GM23338 (cell line): Measurements from ENCODE around the gene ZDHHC4. TPM values are rescaled to one million over a fixed set of nuclear protein-coding genes. Genes with fewer than 3 reads are reported as not detected.

ENCODE experiments used
- ATAC-seq: fragments of 200-7000 bp; cut with Tn5 transposase; 3 replicates; pipeline ENCODE4 v1.9.1; 2020
- DNase-seq: peaks from one replicate; pipeline ENCODE4 v3.0.0-alpha.2; 2015; ENCODE audit warnings: low spot score
- H2AFZ ChIP-seq: fragments of 200-600 bp; sonication (generic); 2 replicates; pipeline ENCODE4 v1.8.0; 2016; ENCODE audit warnings: antibody characterized with exemption, mild to moderate bottlenecking, moderate library complexity
- H3F3A ChIP-seq: fragments of 200-600 bp; sonication (generic); replicated peaks from 2 replicates; pipeline ENCODE4 v1.8.0; 2017; ENCODE audit warnings: antibody characterized with exemption, mixed run types, low read depth
- H3K27ac ChIP-seq: fragments of 200-600 bp; sonication (generic); 2 replicates; pipeline ENCODE4 v1.6.1; 2016; ENCODE audit warnings: low read depth
- H3K27me3 ChIP-seq: fragments of 200-600 bp; sonication (generic); 2 replicates; pipeline ENCODE4 v1.8.0; 2016; ENCODE audit warnings: mild to moderate bottlenecking, mixed run types, moderate library complexity; ENCODE audit not compliant: insufficient read depth
- H3K36me3 ChIP-seq: fragments of 200-600 bp; sonication (generic); 2 replicates; pipeline ENCODE4 v1.8.0; 2016; ENCODE audit warnings: mild to moderate bottlenecking; ENCODE audit not compliant: insufficient read depth
- H3K4me1 ChIP-seq: fragments of 200-600 bp; sonication (generic); 2 replicates; pipeline ENCODE4 v1.8.0; 2016; ENCODE audit warnings: mild to moderate bottlenecking, moderate library complexity; ENCODE audit not compliant: insufficient read depth
- H3K4me2 ChIP-seq: fragments of 200-600 bp; sonication (generic); 2 replicates; pipeline ENCODE4 v1.7.1; 2017; ENCODE audit warnings: mixed run types
- H3K4me3 ChIP-seq: fragments of 200-600 bp; sonication (generic); 2 replicates; pipeline ENCODE4 v1.6.1; 2016; ENCODE audit warnings: mixed run types
- H3K79me2 ChIP-seq: fragments of 200-600 bp; sonication (generic); replicated peaks from 2 replicates; pipeline ENCODE4 v1.8.0; 2017; ENCODE audit warnings: mild to moderate bottlenecking; ENCODE audit not compliant: insufficient read depth
- H3K9me2 ChIP-seq: fragments of 200-600 bp; sonication (generic); 2 replicates; pipeline ENCODE4 v1.8.0; 2017; ENCODE audit not compliant: insufficient read depth
- H4K20me1 ChIP-seq: fragments of 200-600 bp; sonication (generic); replicated peaks from 2 replicates; pipeline ENCODE4 v1.8.0; 2017; ENCODE audit warnings: mild to moderate bottlenecking; ENCODE audit not compliant: insufficient read depth
- H3K27ac Mint-ChIP-seq: 2 replicates; pipeline ENCODE4 v1.8.0; 2020; ENCODE audit warnings: inconsistent platforms, mild to moderate bottlenecking, moderate library complexity, mixed read lengths
- H3K27me3 Mint-ChIP-seq: 3 replicates; pipeline ENCODE4 v1.8.0; 2022; ENCODE audit warnings: low read depth, mild to moderate bottlenecking, moderate library complexity, mixed read lengths, inconsistent platforms; ENCODE audit not compliant: insufficient read depth, poor library complexity
- H3K36me3 Mint-ChIP-seq: 3 replicates; pipeline ENCODE4 v1.8.0; 2021; ENCODE audit warnings: low read depth, mild to moderate bottlenecking, inconsistent platforms, moderate library complexity, mixed read lengths
- H3K4me1 Mint-ChIP-seq: 3 replicates; pipeline ENCODE4 v1.8.0; 2020; ENCODE audit warnings: mild to moderate bottlenecking, inconsistent platforms, mixed read lengths
- H3K4me3 Mint-ChIP-seq: 3 replicates; pipeline ENCODE4 v1.8.0; 2021; ENCODE audit warnings: moderate library complexity, mild to moderate bottlenecking, inconsistent platforms, mixed read lengths
- H3K9me3 Mint-ChIP-seq: 3 replicates; pipeline ENCODE4 v1.8.0; 2020; ENCODE audit warnings: moderate library complexity, mild to moderate bottlenecking, inconsistent platforms, mixed read lengths
- CREB1 ChIP-seq: fragments of 250-450 bp; sonication (Bioruptor Pico); IDR thresholded peaks from 2 replicates; pipeline ENCODE4 v1.5.0; 2020; ENCODE audit warnings: low read depth, mild to moderate bottlenecking, moderate library complexity
- EZH2 ChIP-seq: fragments of 200-600 bp; sonication (generic); IDR thresholded peaks from one replicate; pipeline ENCODE4 v1.8.0; 2017; ENCODE audit warnings: antibody characterized with exemption, mild to moderate bottlenecking, low read depth; ENCODE audit not compliant: unreplicated experiment
- EZH2phosphoT487 ChIP-seq: fragments of 200-600 bp; sonication (generic); IDR thresholded peaks from one replicate; pipeline ENCODE4 v1.8.1; 2018; ENCODE audit warnings: antibody characterized with exemption; ENCODE audit not compliant: unreplicated experiment
- JUNB ChIP-seq: IDR thresholded peaks from one replicate; pipeline ENCODE4 v1.6.1; 2016; ENCODE audit warnings: antibody characterized with exemption; ENCODE audit not compliant: unreplicated experiment
- NANOG ChIP-seq: IDR thresholded peaks from 2 replicates; pipeline ENCODE4 v1.6.1; 2016; ENCODE audit warnings: antibody characterized with exemption, borderline replicate concordance
- POLR2AphosphoS5 ChIP-seq: IDR thresholded peaks from 2 replicates; pipeline ENCODE4 v1.6.1; 2016; ENCODE audit warnings: antibody characterized with exemption, low read depth
- STAT1 ChIP-seq: IDR thresholded peaks from one replicate; pipeline ENCODE4 v1.6.1; 2016; ENCODE audit warnings: antibody characterized with exemption; ENCODE audit not compliant: unreplicated experiment
- ZNF114 ChIP-seq: fragments of 250-450 bp; sonication (Bioruptor Pico); IDR thresholded peaks from 2 replicates; pipeline ENCODE4 v1.5.0; 2020; ENCODE audit warnings: mild to moderate bottlenecking, moderate library complexity
- ZNF331 ChIP-seq: fragments of 250-450 bp; sonication (Bioruptor Pico); IDR thresholded peaks from 2 replicates; pipeline ENCODE4 v1.5.0; 2020; ENCODE audit warnings: low read depth, mild to moderate bottlenecking, moderate library complexity
- polyA plus RNA-seq: library from polyadenylated mRNA; unstranded; fragments of >200 nt; fragmentation: Nextera tagmentation; extraction: Ambion mirVana; gene quantifications from 2 replicates; pipeline ENCODE4 v1.2.1, GENCODE V29; 2016
- total RNA-seq: library from RNA; depleted of rRNA; stranded (reverse); fragments of >200 nt; shearing (Covaris generic); gene quantifications from 2 replicates; pipeline ENCODE4 v1.2.3, GENCODE V29; 2014
- TF ChIP-seq, protein P1 (sequence below): IDR thresholded peaks from one replicate; pipeline ENCODE4 v1.6.1; 2018; ENCODE audit warnings: antibody characterized with exemption; ENCODE audit not compliant: unreplicated experiment
- TF ChIP-seq, protein P2 (sequence below), 2 experiments: fragments of 200-600 bp in 1 of 2; sonication (generic) in 1 of 2; conservative IDR thresholded peaks; 2 replicates each; pipeline versions ENCODE4 v1.5.1 to v1.6.1; 2016 to 2017; ENCODE audit warnings: antibody characterized with exemption in 2 of 2, low read depth in 2 of 2, mild to moderate bottlenecking in 2 of 2, moderate library complexity in 1 of 2
- TF ChIP-seq, protein P3 (sequence below): fragments of 250-450 bp; sonication (Bioruptor Pico); IDR thresholded peaks from 2 replicates; pipeline ENCODE4 v1.5.0; 2020; ENCODE audit warnings: mild to moderate bottlenecking, moderate library complexity
- TF ChIP-seq, protein P4 (sequence below): IDR thresholded peaks from 2 replicates; pipeline ENCODE4 v1.6.1; 2016; ENCODE audit warnings: antibody characterized with exemption

ZDHHC4 gene
- total and polyA plus RNA-seq, 2 experiments from 2014 or later, result 31.2 to 58.9 TPM

DNA sequence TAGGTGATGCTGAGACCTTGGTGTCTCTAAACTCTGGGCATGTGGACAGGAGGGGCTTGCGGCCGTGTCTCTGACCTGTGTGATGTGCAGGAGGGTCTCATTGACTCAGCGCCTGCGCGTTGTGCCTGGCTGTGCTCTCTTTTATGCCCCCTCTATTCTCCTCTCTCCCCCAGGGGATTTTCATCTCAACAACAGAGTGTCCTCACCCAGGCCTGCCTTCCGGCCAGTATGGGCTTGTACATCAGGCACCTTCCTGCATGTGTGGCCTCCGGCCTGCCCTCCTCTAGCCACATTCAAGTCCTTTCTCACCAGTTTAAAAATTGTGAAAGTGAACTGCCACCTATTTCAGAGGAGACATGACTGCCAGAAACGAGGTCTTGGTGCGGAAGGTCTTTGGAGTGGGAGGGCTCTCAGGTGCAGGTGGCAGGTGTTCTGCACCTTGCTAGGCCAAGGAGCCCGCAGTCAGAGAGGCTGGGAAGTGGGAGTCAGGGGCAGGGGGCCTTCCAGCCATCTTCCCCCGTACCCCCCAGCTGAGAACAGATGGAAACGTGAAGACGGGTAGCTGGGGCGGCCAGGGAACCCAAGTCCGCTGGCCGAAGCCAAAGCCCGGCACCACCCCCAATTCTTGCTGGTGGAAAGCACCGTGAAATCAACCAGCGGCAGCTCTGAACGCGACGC is 12.0 kb downstream of the ZDHHC4 start:
- peaks cover 8% of the 10 kb centered on the region; the same call in 2 of the 3 replicates for H3K4me1 Mint-ChIP-seq
- peak overlapping the region; percentile 73 for H3K4me3 Mint-ChIP-seq
- Histone ChIP-seq H3K4me1 (0 out of 2 replicates have a peak, but pooled peaks cover 4% of the 10 kb centered on the region), H3K27me3 (no peaks in the 10 kb centered on the region), H3K36me3 (0 out of 2 replicates have a peak, but pooled peaks cover 7% of the 10 kb centered on the region), H2AFZ (peak overlapping the region; percentile 78; the same call in 1 of the 2 replicates), H3K4me2 (peak overlapping the region; percentile 82), H3K79me2 (peaks cover 8% of the 10 kb centered on the region; the same call in 1 of the 2 replicates), H3K27ac (no peak overlapping the region), H3K4me3 (peak overlapping the region; percentile 55), H4K20me1 (peaks cover 11% of the 10 kb centered on the region; the same call in 1 of the 2 replicates), H3F3A (peaks cover 5% of the 10 kb centered on the region; the same call in 1 of the 2 replicates), H3K9me2 (no peaks in the 10 kb centered on the region)
- ATAC-seq (peak; percentile 31), DNase-seq (peak; percentile 21)
- H3K9me3 Mint-ChIP-seq, result no peaks in the 10 kb centered on the region
- peaks cover 3% of the 10 kb centered on the region for H3K27me3 Mint-ChIP-seq
- H3K27ac Mint-ChIP-seq, result no peak overlapping the region
- peaks cover 67% of the 10 kb centered on the region for H3K36me3 Mint-ChIP-seq
- no peak for TF ChIP-seq NANOG
- TF ChIP-seq EZH2, result no peak
- TF ChIP-seq, protein P1, sequence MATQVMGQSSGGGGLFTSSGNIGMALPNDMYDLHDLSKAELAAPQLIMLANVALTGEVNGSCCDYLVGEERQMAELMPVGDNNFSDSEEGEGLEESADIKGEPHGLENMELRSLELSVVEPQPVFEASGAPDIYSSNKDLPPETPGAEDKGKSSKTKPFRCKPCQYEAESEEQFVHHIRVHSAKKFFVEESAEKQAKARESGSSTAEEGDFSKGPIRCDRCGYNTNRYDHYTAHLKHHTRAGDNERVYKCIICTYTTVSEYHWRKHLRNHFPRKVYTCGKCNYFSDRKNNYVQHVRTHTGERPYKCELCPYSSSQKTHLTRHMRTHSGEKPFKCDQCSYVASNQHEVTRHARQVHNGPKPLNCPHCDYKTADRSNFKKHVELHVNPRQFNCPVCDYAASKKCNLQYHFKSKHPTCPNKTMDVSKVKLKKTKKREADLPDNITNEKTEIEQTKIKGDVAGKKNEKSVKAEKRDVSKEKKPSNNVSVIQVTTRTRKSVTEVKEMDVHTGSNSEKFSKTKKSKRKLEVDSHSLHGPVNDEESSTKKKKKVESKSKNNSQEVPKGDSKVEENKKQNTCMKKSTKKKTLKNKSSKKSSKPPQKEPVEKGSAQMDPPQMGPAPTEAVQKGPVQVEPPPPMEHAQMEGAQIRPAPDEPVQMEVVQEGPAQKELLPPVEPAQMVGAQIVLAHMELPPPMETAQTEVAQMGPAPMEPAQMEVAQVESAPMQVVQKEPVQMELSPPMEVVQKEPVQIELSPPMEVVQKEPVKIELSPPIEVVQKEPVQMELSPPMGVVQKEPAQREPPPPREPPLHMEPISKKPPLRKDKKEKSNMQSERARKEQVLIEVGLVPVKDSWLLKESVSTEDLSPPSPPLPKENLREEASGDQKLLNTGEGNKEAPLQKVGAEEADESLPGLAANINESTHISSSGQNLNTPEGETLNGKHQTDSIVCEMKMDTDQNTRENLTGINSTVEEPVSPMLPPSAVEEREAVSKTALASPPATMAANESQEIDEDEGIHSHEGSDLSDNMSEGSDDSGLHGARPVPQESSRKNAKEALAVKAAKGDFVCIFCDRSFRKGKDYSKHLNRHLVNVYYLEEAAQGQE, result no peak
- TF ChIP-seq, protein P2, sequence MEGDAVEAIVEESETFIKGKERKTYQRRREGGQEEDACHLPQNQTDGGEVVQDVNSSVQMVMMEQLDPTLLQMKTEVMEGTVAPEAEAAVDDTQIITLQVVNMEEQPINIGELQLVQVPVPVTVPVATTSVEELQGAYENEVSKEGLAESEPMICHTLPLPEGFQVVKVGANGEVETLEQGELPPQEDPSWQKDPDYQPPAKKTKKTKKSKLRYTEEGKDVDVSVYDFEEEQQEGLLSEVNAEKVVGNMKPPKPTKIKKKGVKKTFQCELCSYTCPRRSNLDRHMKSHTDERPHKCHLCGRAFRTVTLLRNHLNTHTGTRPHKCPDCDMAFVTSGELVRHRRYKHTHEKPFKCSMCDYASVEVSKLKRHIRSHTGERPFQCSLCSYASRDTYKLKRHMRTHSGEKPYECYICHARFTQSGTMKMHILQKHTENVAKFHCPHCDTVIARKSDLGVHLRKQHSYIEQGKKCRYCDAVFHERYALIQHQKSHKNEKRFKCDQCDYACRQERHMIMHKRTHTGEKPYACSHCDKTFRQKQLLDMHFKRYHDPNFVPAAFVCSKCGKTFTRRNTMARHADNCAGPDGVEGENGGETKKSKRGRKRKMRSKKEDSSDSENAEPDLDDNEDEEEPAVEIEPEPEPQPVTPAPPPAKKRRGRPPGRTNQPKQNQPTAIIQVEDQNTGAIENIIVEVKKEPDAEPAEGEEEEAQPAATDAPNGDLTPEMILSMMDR (conservative IDR thresholded peaks at IDR 0.05; ENCODE audit: low read depth in 2 of 2), result no peak
- no peak for TF ChIP-seq CREB1 (CRISPR knock-in tag)
- TF ChIP-seq, protein P3, sequence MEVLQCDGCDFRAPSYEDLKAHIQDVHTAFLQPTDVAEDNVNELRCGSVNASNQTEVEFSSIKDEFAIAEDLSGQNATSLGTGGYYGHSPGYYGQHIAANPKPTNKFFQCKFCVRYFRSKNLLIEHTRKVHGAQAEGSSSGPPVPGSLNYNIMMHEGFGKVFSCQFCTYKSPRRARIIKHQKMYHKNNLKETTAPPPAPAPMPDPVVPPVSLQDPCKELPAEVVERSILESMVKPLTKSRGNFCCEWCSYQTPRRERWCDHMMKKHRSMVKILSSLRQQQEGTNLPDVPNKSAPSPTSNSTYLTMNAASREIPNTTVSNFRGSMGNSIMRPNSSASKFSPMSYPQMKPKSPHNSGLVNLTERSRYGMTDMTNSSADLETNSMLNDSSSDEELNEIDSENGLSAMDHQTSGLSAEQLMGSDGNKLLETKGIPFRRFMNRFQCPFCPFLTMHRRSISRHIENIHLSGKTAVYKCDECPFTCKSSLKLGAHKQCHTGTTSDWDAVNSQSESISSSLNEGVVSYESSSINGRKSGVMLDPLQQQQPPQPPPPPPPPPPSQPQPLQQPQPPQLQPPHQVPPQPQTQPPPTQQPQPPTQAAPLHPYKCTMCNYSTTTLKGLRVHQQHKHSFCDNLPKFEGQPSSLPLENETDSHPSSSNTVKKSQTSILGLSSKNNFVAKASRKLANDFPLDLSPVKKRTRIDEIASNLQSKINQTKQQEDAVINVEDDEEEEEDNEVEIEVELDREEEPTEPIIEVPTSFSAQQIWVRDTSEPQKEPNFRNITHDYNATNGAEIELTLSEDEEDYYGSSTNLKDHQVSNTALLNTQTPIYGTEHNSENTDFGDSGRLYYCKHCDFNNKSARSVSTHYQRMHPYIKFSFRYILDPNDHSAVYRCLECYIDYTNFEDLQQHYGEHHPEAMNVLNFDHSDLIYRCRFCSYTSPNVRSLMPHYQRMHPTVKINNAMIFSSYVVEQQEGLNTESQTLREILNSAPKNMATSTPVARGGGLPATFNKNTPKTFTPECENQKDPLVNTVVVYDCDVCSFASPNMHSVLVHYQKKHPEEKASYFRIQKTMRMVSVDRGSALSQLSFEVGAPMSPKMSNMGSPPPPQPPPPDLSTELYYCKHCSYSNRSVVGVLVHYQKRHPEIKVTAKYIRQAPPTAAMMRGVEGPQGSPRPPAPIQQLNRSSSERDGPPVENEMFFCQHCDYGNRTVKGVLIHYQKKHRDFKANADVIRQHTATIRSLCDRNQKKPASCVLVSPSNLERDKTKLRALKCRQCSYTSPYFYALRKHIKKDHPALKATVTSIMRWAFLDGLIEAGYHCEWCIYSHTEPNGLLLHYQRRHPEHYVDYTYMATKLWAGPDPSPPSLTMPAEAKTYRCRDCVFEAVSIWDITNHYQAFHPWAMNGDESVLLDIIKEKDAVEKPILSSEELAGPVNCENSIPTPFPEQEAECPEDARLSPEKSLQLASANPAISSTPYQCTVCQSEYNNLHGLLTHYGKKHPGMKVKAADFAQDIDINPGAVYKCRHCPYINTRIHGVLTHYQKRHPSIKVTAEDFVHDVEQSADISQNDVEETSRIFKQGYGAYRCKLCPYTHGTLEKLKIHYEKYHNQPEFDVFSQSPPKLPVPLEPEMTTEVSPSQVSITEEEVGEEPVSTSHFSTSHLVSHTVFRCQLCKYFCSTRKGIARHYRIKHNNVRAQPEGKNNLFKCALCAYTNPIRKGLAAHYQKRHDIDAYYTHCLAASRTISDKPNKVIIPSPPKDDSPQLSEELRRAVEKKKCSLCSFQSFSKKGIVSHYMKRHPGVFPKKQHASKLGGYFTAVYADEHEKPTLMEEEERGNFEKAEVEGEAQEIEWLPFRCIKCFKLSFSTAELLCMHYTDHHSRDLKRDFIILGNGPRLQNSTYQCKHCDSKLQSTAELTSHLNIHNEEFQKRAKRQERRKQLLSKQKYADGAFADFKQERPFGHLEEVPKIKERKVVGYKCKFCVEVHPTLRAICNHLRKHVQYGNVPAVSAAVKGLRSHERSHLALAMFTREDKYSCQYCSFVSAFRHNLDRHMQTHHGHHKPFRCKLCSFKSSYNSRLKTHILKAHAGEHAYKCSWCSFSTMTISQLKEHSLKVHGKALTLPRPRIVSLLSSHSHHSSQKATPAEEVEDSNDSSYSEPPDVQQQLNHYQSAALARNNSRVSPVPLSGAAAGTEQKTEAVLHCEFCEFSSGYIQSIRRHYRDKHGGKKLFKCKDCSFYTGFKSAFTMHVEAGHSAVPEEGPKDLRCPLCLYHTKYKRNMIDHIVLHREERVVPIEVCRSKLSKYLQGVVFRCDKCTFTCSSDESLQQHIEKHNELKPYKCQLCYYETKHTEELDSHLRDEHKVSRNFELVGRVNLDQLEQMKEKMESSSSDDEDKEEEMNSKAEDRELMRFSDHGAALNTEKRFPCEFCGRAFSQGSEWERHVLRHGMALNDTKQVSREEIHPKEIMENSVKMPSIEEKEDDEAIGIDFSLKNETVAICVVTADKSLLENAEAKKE (CRISPR knock-in tag), result no peak
- TF ChIP-seq ZNF114, result no peak
- TF ChIP-seq JUNB, result no peak
- TF ChIP-seq EZH2phosphoT487, result no peak
- TF ChIP-seq, protein P4, sequence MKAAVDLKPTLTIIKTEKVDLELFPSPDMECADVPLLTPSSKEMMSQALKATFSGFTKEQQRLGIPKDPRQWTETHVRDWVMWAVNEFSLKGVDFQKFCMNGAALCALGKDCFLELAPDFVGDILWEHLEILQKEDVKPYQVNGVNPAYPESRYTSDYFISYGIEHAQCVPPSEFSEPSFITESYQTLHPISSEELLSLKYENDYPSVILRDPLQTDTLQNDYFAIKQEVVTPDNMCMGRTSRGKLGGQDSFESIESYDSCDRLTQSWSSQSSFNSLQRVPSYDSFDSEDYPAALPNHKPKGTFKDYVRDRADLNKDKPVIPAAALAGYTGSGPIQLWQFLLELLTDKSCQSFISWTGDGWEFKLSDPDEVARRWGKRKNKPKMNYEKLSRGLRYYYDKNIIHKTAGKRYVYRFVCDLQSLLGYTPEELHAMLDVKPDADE, result no peak
- TF ChIP-seq ZNF331, result no peak
- no peak for TF ChIP-seq POLR2AphosphoS5
- TF ChIP-seq STAT1, result no peak
